Measurements from ENCODE around the gene BSPRY. TPM values are rescaled to one million over a fixed set of nuclear protein-coding genes. Genes with fewer than 3 reads are reported as not detected.
A peak's percentile ranks its signal among the peaks of the same experiment; 100 is the strongest.
"Not testable (repeated sequence)": the region's sequence is repeated elsewhere in the genome, so short reads cannot be mapped to it uniquely, and the experiment has no call there.

The BSPRY gene
- total RNA-seq, 2 experiments from 2014 or later = 5.7 to 6.6 TPM

- H3K4me1 Mint-ChIP-seq = peaks cover 21% of the 10 kb centered on the region
- intact Hi-C loops (cut with DNase I, micrococcal nuclease) = no loop called here
- H3K36me3 Mint-ChIP-seq (ENCODE audit: low read depth) = no peaks in the 10 kb centered on the region
- ChIA-PET CTCF (no interaction called here), POLR2A (no interaction called here)
- no peak for DNase-seq
- no peak overlapping the region for H3K4me3 Mint-ChIP-seq
- no peak for ATAC-seq
- H3K27me3 Mint-ChIP-seq = peaks cover 37% of the 10 kb centered on the region
- no peak overlapping the region for H3K27ac Mint-ChIP-seq
- no peaks in the 10 kb centered on the region for H3K9me3 Mint-ChIP-seq (ENCODE audit: low read depth)
Measured at GRCh38 chr9:113355040-113355596, 5.8 kb downstream of the BSPRY start.

- no peak overlapping the region for H3K27ac Mint-ChIP-seq
- no peaks in the 10 kb centered on the region for H3K36me3 Mint-ChIP-seq (ENCODE audit: low read depth)
- ChIA-PET CTCF (interaction anchor here (2.1 kb wide), 1 partner anchor 17 kb away, joined by 6 read pairs; the partner anchor contains the start of gene WDR31), POLR2A (no interaction called here)
- ATAC-seq (no peak), DNase-seq (no peak)
- peaks cover 17% of the 10 kb centered on the region for H3K4me1 Mint-ChIP-seq
- no peaks in the 10 kb centered on the region for H3K9me3 Mint-ChIP-seq (ENCODE audit: low read depth)
- intact Hi-C loops (cut with DNase I, micrococcal nuclease) = no loop called here
- peaks cover 23% of the 10 kb centered on the region for H3K27me3 Mint-ChIP-seq
- H3K4me3 Mint-ChIP-seq = no peak overlapping the region
Measured at GRCh38 chr9:113356686-113357292, 7.4 kb downstream of the BSPRY start.

- POLR2A ChIA-PET = no interaction called here
- Mint-ChIP-seq H3K27me3 (peaks cover 8% of the 10 kb centered on the region), H3K4me1 (peaks cover 14% of the 10 kb centered on the region), H3K9me3 (ENCODE audit: low read depth) (no peaks in the 10 kb centered on the region), H3K36me3 (ENCODE audit: low read depth) (no peaks in the 10 kb centered on the region), H3K4me3 (no peak overlapping the region), H3K27ac (no peak overlapping the region)
- no peak for ATAC-seq
- no peak for DNase-seq
- CTCF ChIA-PET = interaction anchor here (0.5 kb wide), 1 partner anchor 168 kb away, joined by 3 read pairs; no protein-coding TSS in a partner anchor
- intact Hi-C loops (cut with DNase I, micrococcal nuclease) = no loop called here
Measured at GRCh38 chr9:113359385-113359784, 10.0 kb downstream of the BSPRY start.

GRCh38 chr9:113360242-113360842 lies 11.0 kb downstream of the BSPRY start:
- Mint-ChIP-seq H3K36me3 (ENCODE audit: low read depth) (no peaks in the 10 kb centered on the region), H3K27ac (no peak overlapping the region), H3K4me3 (no peak overlapping the region), H3K9me3 (ENCODE audit: low read depth) (no peaks in the 10 kb centered on the region), H3K27me3 (peaks cover 8% of the 10 kb centered on the region), H3K4me1 (peaks cover 14% of the 10 kb centered on the region)
- CTCF ChIA-PET = no interaction called here
- DNase-seq = no peak
- intact Hi-C loops (cut with DNase I, micrococcal nuclease) = no loop called here
- POLR2A ChIA-PET = interaction anchor here (1.5 kb wide), 1 partner anchor 9 kb away, joined by 6 read pairs; no protein-coding TSS in a partner anchor
- no peak for ATAC-seq

- CTCF ChIA-PET = interaction anchor here (0.6 to 2.3 kb wide), 6 partner anchors 9 to 87 kb away, joined by 3 to 14 read pairs (median 4); partner anchors contain the start of genes CDC26, PRPF4 and WDR31
- Mint-ChIP-seq H3K27me3 (peaks cover 7% of the 10 kb centered on the region), H3K36me3 (ENCODE audit: low read depth) (no peaks in the 10 kb centered on the region), H3K4me3 (no peak overlapping the region), H3K27ac (no peak overlapping the region), H3K9me3 (ENCODE audit: low read depth) (no peaks in the 10 kb centered on the region), H3K4me1 (peaks cover 14% of the 10 kb centered on the region)
- DNase-seq (peak; percentile 65), ATAC-seq (peak; percentile 97)
- POLR2A ChIA-PET = interaction anchor here (0.6 to 1.5 kb wide), 3 partner anchors 11 to 44 kb away, joined by 3 to 6 read pairs (median 3); no protein-coding TSS in a partner anchor
- intact Hi-C loops (cut with DNase I, micrococcal nuclease) = loop anchor here in 1 of 2 experiments (1.0 kb wide), 1 partner anchor 10 kb away; no protein-coding TSS in a partner anchor
Measured at GRCh38 chr9:113361304-113362018, 12.1 kb downstream of the BSPRY start.

GRCh38 chr9:113363336-113363735 lies 14.0 kb downstream of the BSPRY start:
- CTCF ChIA-PET = interaction anchor here (1.5 to 2.3 kb wide), 2 partner anchors 16 to 89 kb away, joined by 3 to 14 read pairs; partner anchors contain the start of genes CDC26 and PRPF4
- intact Hi-C loops (cut with DNase I, micrococcal nuclease) = no loop called here

GRCh38 chr9:113364951-113365350 lies 15.6 kb downstream of the BSPRY start:
- Mint-ChIP-seq H3K36me3 (ENCODE audit: low read depth) (no peaks in the 10 kb centered on the region), H3K4me1 (peaks cover 14% of the 10 kb centered on the region), H3K27me3 (no peaks in the 10 kb centered on the region), H3K27ac (no peak overlapping the region), H3K9me3 (ENCODE audit: low read depth) (no peaks in the 10 kb centered on the region), H3K4me3 (no peak overlapping the region)
- DNase-seq (no peak), ATAC-seq (no peak)
- CTCF ChIA-PET = interaction anchor here (0.6 to 1.1 kb wide), 4 partner anchors 9 to 547 kb away, joined by 3 to 4 read pairs (median 4); no protein-coding TSS in a partner anchor
- POLR2A ChIA-PET = no interaction called here
- intact Hi-C loops (cut with DNase I, micrococcal nuclease) = no loop called here

More at GRCh38 chr9:113363336-113363735, 14.0 kb downstream of the BSPRY start:
- H3K9me3 Mint-ChIP-seq (ENCODE audit: low read depth) = no peaks in the 10 kb centered on the region
- no peak overlapping the region for H3K4me3 Mint-ChIP-seq
- H3K4me1 Mint-ChIP-seq = peaks cover 14% of the 10 kb centered on the region
- H3K27me3 Mint-ChIP-seq = peaks cover 2% of the 10 kb centered on the region
- no peak for DNase-seq
- ATAC-seq = no peak
- no peak overlapping the region for H3K27ac Mint-ChIP-seq
- H3K36me3 Mint-ChIP-seq (ENCODE audit: low read depth) = no peaks in the 10 kb centered on the region
- POLR2A ChIA-PET = no interaction called here

GRCh38 chr9:113365652-113366051 lies 16.3 kb downstream of the BSPRY start:
- DNase-seq; H3K27me3 Mint-ChIP-seq; H3K4me3 Mint-ChIP-seq; intact Hi-C loops (cut with DNase I, micrococcal nuclease); POLR2A ChIA-PET; H3K27ac Mint-ChIP-seq; H3K9me3 Mint-ChIP-seq (ENCODE audit: low read depth); H3K36me3 Mint-ChIP-seq (ENCODE audit: low read depth); ATAC-seq: not testable (repeated sequence)
- CTCF ChIA-PET = interaction anchor here (0.9 kb wide), 1 partner anchor 26 kb away, joined by 4 read pairs; no protein-coding TSS in a partner anchor
- peaks cover 14% of the 10 kb centered on the region for H3K4me1 Mint-ChIP-seq

- Mint-ChIP-seq H3K4me3 (no peak overlapping the region), H3K27me3 (no peaks in the 10 kb centered on the region), H3K27ac (no peak overlapping the region), H3K9me3 (ENCODE audit: low read depth) (no peaks in the 10 kb centered on the region), H3K4me1 (no peaks in the 10 kb centered on the region), H3K36me3 (ENCODE audit: low read depth) (peaks cover 4% of the 10 kb centered on the region)
- ATAC-seq (no peak), DNase-seq (no peak)
- ChIA-PET CTCF (interaction anchor here (0.6 kb wide), 2 partner anchors 93 to 464 kb away, joined by 3 read pairs; partner anchors contain the start of gene CDC26), POLR2A (no interaction called here)
- intact Hi-C loops (cut with DNase I, micrococcal nuclease) = no loop called here
Measured at GRCh38 chr9:113368348-113368981, 19.1 kb downstream of the BSPRY start.

- ATAC-seq = no peak
- ChIA-PET POLR2A (no interaction called here), CTCF (interaction anchor here (0.6 kb wide), 3 partner anchors 17 to 465 kb away, joined by 3 read pairs; partner anchors contain the start of gene CDC26)
- H3K4me3 Mint-ChIP-seq = no peak overlapping the region
- no peaks in the 10 kb centered on the region for H3K27me3 Mint-ChIP-seq
- H3K9me3 Mint-ChIP-seq (ENCODE audit: low read depth) = no peaks in the 10 kb centered on the region
- H3K36me3 Mint-ChIP-seq (ENCODE audit: low read depth) = peaks cover 4% of the 10 kb centered on the region
- no peaks in the 10 kb centered on the region for H3K4me1 Mint-ChIP-seq
- DNase-seq = no peak
- intact Hi-C loops (cut with DNase I, micrococcal nuclease) = no loop called here
- H3K27ac Mint-ChIP-seq = no peak overlapping the region
Measured at GRCh38 chr9:113368982-113369854, 19.9 kb downstream of the BSPRY start.
